Mesendoderm (in vitro differentiated cells): ENCODE data around the gene ARRDC5.

ENCODE experiments used
- DNase-seq: peaks from one replicate; pipeline ENCODE4 v3.0.0; 2013
- H2AK5ac ChIP-seq: 2 replicates; pipeline ENCODE4 v1.6.1; 2013; ENCODE audit warnings: low read length, inconsistent platforms
- H2BK120ac ChIP-seq: 2 replicates; pipeline ENCODE4 v1.6.1; 2013; ENCODE audit warnings: low read depth, mild to moderate bottlenecking, low read length, moderate library complexity, mixed read lengths
- H2BK15ac ChIP-seq: replicated peaks from 2 replicates; pipeline ENCODE4 v1.6.1; 2013; ENCODE audit warnings: low read depth, mild to moderate bottlenecking, moderate library complexity
- H2BK5ac ChIP-seq: 2 replicates; pipeline ENCODE4 v1.6.1; 2013; ENCODE audit warnings: low read length, inconsistent platforms
- H3K18ac ChIP-seq: 2 replicates; pipeline ENCODE4 v1.6.1; 2013; ENCODE audit warnings: mild to moderate bottlenecking, low read length, mixed read lengths
- H3K23ac ChIP-seq: one replicate; pipeline ENCODE4 v1.6.1; 2013; ENCODE audit warnings: low read length
- H3K27ac ChIP-seq: 2 replicates; pipeline ENCODE4 v1.5.1; 2013; ENCODE audit warnings: low read depth, mild to moderate bottlenecking, inconsistent platforms, low read length, moderate library complexity
- H3K27me3 ChIP-seq: 2 replicates; pipeline ENCODE4 v1.6.1; 2013; ENCODE audit warnings: low read length, control low read depth, mild to moderate bottlenecking, inconsistent platforms; ENCODE audit not compliant: insufficient read depth, poor library complexity
- H3K36me3 ChIP-seq: 2 replicates; pipeline ENCODE4 v1.6.1; 2013; ENCODE audit warnings: low read length, inconsistent platforms; ENCODE audit not compliant: control insufficient read depth, insufficient read depth
- H3K4ac ChIP-seq: one replicate; pipeline ENCODE4 v1.6.1; 2013; ENCODE audit warnings: low read depth, mild to moderate bottlenecking, low read length, moderate library complexity
- H3K4me1 ChIP-seq: 2 replicates; pipeline ENCODE4 v1.6.1; 2013; ENCODE audit warnings: low read depth, low read length, inconsistent platforms; ENCODE audit not compliant: control insufficient read depth
- H3K4me2 ChIP-seq: 2 replicates; pipeline ENCODE4 v1.6.1; 2013; ENCODE audit warnings: low read length
- H3K4me3 ChIP-seq: 2 replicates; pipeline ENCODE4 v1.5.1; 2013; ENCODE audit warnings: mild to moderate bottlenecking, low read length
- H3K56ac ChIP-seq: one replicate; pipeline ENCODE4 v1.6.1; 2013; ENCODE audit warnings: low read length
- H3K79me1 ChIP-seq: 2 replicates; pipeline ENCODE4 v1.6.1; 2013; ENCODE audit warnings: low read length, inconsistent platforms
- H3K79me2 ChIP-seq: 2 replicates; pipeline ENCODE4 v1.6.1; 2013; ENCODE audit warnings: mild to moderate bottlenecking, low read length; ENCODE audit not compliant: control insufficient read depth, insufficient read depth
- H3K9ac ChIP-seq: 2 replicates; pipeline ENCODE4 v1.6.1; 2013; ENCODE audit warnings: low read length, inconsistent platforms
- H4K5ac ChIP-seq: one replicate; pipeline ENCODE4 v1.6.1; 2013; ENCODE audit warnings: low read length
- H4K8ac ChIP-seq: one replicate; pipeline ENCODE4 v1.6.1; 2013; ENCODE audit warnings: low read depth, mild to moderate bottlenecking, control low read depth, low read length, moderate library complexity
- WGBS: extraction: QIAGEN DNeasy Blood & Tissue Kit; methylation state at CpG from one replicate; pipeline ENCODE4 v1.1.7; 2013; ENCODE audit warnings: low lambda C conversion rate, missing lambda C conversion rate; ENCODE audit not compliant: insufficient coverage; ENCODE audit errors: extremely low coverage; 5-methylcytosine and 5-hydroxymethylcytosine counted together

The ARRDC5 gene

DNA sequence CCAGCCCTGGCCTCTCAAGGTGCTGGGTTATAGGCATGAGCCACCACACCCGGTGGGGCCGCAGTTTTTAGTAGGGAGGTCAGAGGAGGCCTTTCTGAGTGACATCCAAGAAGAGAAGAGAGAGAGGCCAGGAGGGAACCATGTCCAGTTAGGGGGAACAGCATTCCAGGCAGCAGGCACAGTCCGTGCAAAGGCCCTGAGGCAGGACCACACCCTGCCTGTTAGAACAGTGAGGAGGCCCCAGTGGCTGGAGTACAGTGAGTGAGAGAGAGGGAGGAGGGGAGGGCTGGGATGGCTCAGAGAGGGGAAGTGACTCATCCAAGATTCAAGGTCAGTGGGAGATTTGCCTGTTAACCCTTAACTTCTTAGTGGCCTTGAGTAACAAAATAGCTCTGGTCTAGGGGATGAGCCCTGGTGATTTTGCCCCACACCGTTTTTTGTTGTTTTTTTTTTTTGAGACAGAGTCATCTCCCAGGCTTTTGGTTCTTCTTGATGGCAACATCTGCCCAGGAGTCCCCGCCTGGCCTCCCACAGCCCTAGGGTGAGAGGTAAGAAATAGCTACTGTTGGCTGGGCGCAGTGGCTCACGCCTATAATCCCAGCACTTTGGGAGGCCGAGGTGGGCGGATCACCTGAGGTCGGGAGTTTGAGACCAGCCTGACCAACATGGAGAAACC is 32.5 kb downstream of the ARRDC5 start:
- Histone ChIP-seq H4K8ac (no peak overlapping the region), H3K79me2 (peaks cover 6% of the 10 kb centered on the region), H3K79me1 (peaks cover 7% of the 10 kb centered on the region), H2BK15ac (no peak overlapping the region), H3K18ac (no peak overlapping the region), H4K5ac (no peak overlapping the region), H3K56ac (no peak overlapping the region), H3K4me1 (peaks cover 4% of the 10 kb centered on the region), H3K4ac (no peak overlapping the region), H3K9ac (no peak overlapping the region), H3K23ac (no peak overlapping the region), H3K36me3 (no peaks in the 10 kb centered on the region), H2AK5ac (no peak overlapping the region), H2BK5ac (no peak overlapping the region), H3K27ac (no peak overlapping the region), H3K27me3 (no peaks in the 10 kb centered on the region), H3K4me2 (no peak overlapping the region), H3K4me3 (no peak overlapping the region), H2BK120ac (no peak overlapping the region)
- no CpG with 5 or more reads among the region's 10 CpGs for whole genome bisulfite sequencing
- DNase-seq, result peak; percentile 93

DNA sequence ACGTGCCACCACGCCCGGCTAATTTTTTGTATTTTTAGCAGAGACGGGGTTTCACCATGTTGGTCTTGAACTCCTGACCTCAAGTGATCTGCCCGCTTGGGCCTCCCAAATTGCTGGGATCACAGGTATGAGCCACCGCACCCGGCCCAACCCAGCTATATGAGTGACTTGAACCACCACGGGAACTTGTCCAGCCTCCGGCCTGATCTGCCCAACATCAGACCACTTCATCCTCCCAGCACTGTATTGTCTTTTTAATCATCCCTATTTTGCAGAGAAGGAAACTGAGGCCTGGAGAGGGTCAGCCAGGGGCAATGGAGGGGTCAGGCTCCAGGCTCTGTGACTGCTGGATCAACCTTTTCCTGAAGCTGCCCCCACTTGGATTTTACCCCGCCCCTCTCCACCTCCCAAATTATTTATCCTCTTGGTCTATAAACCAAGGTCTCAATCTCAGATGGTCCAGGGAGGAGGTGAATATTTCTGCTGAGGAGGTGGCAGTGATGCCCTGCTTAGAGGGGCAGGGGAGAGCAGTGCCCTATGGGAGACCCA is 34.3 kb downstream of the ARRDC5 start:
- H3K23ac ChIP-seq, result no peak overlapping the region
- no peak overlapping the region for H2BK5ac ChIP-seq
- no peak overlapping the region for H2AK5ac ChIP-seq
- no peak overlapping the region for H3K18ac ChIP-seq
- H3K27ac ChIP-seq, result no peak overlapping the region
- H3K36me3 ChIP-seq, result no peaks in the 10 kb centered on the region
- no peak overlapping the region for H2BK120ac ChIP-seq
- no peak overlapping the region for H4K5ac ChIP-seq
- H3K27me3 ChIP-seq, result no peaks in the 10 kb centered on the region
- H3K9ac ChIP-seq, result no peak overlapping the region
- H2BK15ac ChIP-seq, result no peak overlapping the region
- no peak overlapping the region for H3K4ac ChIP-seq
- H3K4me2 ChIP-seq, result no peak overlapping the region
- no peak overlapping the region for H3K4me3 ChIP-seq
- DNase-seq, result no peak
- peak overlapping the region; percentile 7 for H3K56ac ChIP-seq
- peaks cover 7% of the 10 kb centered on the region for H3K79me1 ChIP-seq
- peaks cover 4% of the 10 kb centered on the region for H3K4me1 ChIP-seq
- no peak overlapping the region for H4K8ac ChIP-seq
- WGBS, result no CpG with 5 or more reads among the region's 10 CpGs
- H3K79me2 ChIP-seq, result peaks cover 6% of the 10 kb centered on the region

DNA sequence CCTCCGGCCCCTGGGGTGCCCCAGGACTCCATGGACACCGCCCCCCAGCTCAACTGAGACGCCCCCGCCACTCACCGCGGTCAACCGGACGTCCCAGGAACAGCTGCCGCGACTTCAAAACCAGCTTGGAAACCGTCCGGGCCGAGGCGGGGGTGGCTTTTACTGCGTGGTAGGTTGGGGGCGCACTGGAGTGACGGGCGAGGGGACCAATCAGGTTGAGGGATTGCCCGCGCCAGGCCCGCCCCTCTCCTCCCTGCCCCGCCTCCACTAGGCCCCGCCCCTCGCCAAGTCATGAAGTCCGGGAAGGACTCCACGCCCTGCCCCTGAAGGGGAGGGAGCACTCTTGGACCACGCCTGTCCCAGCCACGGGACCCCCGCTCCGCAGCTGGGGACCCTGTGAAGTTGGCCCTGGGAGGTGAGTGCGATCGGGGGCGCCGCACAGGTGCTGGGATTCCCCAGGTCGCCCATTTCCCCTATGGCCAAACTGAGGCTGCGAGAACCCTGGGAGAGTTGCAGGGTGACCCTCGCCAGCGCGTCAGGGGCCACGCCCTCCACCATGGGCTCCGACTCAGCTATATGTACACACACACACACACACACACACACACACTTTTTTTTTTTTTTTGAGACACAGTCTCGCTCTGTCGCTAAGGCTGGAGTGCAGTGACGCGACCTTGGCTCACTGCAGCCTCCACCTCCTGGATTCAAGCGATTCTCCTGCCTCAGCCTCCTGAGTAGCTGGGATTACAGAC is 35.0 kb downstream of the ARRDC5 start, which contains the start of gene PLIN3:
PLIN3 (minus strand) TSS at position 134 of the 752 bp plus-strand sequence. CDS start 6,273 bp downstream, outside the sequence.
- peak within 1 kb of the TSS; percentile 92 for H3K4me2 ChIP-seq

DNA sequence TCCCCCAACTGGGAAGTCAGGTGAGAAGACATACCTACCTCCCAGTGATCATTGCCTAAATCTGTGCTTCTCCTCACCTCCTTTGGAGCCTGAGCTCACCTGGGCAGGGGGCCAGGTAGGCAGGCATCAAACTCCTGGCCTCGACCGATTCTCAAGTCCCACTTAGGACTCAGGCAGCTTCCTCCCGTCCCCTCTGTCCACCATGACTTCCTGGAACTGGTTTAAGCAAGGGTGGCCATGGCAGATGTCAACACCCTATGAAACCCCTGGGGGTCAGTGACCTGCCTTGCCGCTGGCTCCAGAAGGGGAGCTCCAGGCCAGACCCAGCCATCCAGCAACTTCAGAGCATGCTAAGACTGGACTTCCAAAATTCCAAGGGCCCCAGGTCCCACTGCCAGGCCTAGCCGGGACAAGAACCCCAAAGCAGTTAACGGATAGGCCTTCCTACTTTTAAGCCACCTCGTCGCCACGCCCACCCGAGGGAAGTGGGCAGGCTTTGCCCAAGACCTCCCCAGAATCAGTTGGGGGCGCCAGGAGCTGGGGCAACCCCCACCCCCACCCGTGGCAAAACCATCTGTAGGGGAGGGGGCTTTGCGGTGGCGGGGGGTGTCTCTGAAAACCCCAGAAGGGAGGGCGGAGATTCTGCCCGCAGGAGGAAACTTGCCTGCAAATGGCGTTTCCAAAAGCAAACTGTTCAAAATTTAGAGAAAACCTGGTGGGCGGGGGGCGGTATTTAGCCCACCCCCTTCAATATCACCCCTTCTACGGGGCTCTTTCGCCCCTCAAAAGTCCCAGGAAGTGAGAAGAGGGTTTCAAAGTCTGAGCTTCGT is 35.9 kb downstream of the ARRDC5 start:
- Histone ChIP-seq H3K4ac (no peak overlapping the region), H3K79me1 (peaks cover 7% of the 10 kb centered on the region), H3K56ac (peak overlapping the region; percentile 92), H2BK5ac (no peak overlapping the region), H3K4me3 (peak overlapping the region; percentile 96), H4K5ac (no peak overlapping the region), H3K79me2 (peaks cover 6% of the 10 kb centered on the region), H2AK5ac (no peak overlapping the region), H3K27ac (peak overlapping the region; percentile 1), H3K36me3 (no peaks in the 10 kb centered on the region), H3K9ac (peak overlapping the region; percentile 88), H3K23ac (no peak overlapping the region), H2BK120ac (peak overlapping the region; percentile 1), H3K4me1 (peaks cover 4% of the 10 kb centered on the region), H3K27me3 (no peaks in the 10 kb centered on the region), H4K8ac (no peak overlapping the region), H3K18ac (peak overlapping the region; percentile 55), H2BK15ac (no peak overlapping the region), H3K4me2 (peak overlapping the region; percentile 92)
- peak; percentile 58 for DNase-seq
- no CpG with 5 or more reads among the region's 22 CpGs for WGBS

More for the DNA sequence above, 35.0 kb downstream of the ARRDC5 start, which contains the start of gene PLIN3:
- Histone ChIP-seq H2AK5ac (no peak within 1 kb of the TSS), H3K36me3 (no peaks in the 10 kb centered on the region), H3K4me3 (peak within 1 kb of the TSS; percentile 96), H3K27ac (peak within 1 kb of the TSS; percentile 1), H3K27me3 (no peaks in the 10 kb centered on the region), H3K79me2 (peaks cover 6% of the 10 kb centered on the region), H4K8ac (no peak within 1 kb of the TSS), H3K23ac (no peak within 1 kb of the TSS), H2BK15ac (no peak within 1 kb of the TSS), H3K9ac (peak within 1 kb of the TSS; percentile 88), H3K4ac (peak within 1 kb of the TSS; percentile 58), H4K5ac (no peak within 1 kb of the TSS), H3K79me1 (peaks cover 7% of the 10 kb centered on the region), H3K18ac (peak within 1 kb of the TSS; percentile 55), H3K4me1 (peaks cover 4% of the 10 kb centered on the region), H2BK120ac (peak within 1 kb of the TSS; percentile 1), H3K56ac (peak within 1 kb of the TSS; percentile 92), H2BK5ac (no peak within 1 kb of the TSS)
- DNase-seq, result peak; percentile 95
- WGBS, result no CpG with 5 or more reads among the region's 46 CpGs

DNA sequence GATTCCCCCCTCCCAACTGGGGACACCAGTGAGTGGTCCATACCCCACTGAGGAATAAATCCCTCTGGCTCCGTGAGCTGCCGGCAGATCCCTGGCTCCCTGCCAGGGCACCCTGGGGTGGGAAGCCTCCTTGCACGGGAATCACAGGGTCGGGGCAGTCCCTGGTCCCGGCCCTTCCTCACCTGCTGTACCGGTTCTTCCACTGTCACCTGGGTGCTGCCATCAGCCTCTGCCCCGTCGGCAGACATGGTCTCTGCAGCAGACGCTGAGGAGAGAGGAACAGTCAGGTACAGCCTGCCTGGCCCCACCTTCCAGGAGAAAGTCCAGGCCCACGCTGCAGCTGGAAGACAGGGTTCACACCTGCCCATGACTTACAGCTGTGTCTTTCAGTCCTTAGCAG is 41.5 kb downstream of the ARRDC5 start:
- Histone ChIP-seq H3K79me2 (peaks cover under 1% of the 10 kb centered on the region), H3K36me3 (no peaks in the 10 kb centered on the region), H3K56ac (no peak overlapping the region), H2BK15ac (no peak overlapping the region), H3K23ac (no peak overlapping the region), H3K4me3 (no peak overlapping the region), H3K18ac (no peak overlapping the region), H3K27ac (no peak overlapping the region), H2BK5ac (no peak overlapping the region), H3K9ac (no peak overlapping the region), H3K4me2 (no peak overlapping the region), H3K27me3 (no peaks in the 10 kb centered on the region), H3K79me1 (peaks cover under 1% of the 10 kb centered on the region), H3K4me1 (no peaks in the 10 kb centered on the region), H2AK5ac (no peak overlapping the region), H4K5ac (no peak overlapping the region), H4K8ac (no peak overlapping the region), H3K4ac (no peak overlapping the region), H2BK120ac (no peak overlapping the region)
- WGBS, result no CpG with 5 or more reads among the region's 10 CpGs
- DNase-seq, result no peak
